ENCODE data around the gene CHRNB1. TPM values are rescaled to one million over a fixed set of nuclear protein-coding genes. Genes with fewer than 3 reads are reported as not detected.

Gene CHRNB1
- total and polyA plus RNA-seq, 2 of the 8 experiments (the other 6 are each of a cell fraction or from before 2014, with no cell fraction given) = 14.1 to 28.2 TPM

DNA sequence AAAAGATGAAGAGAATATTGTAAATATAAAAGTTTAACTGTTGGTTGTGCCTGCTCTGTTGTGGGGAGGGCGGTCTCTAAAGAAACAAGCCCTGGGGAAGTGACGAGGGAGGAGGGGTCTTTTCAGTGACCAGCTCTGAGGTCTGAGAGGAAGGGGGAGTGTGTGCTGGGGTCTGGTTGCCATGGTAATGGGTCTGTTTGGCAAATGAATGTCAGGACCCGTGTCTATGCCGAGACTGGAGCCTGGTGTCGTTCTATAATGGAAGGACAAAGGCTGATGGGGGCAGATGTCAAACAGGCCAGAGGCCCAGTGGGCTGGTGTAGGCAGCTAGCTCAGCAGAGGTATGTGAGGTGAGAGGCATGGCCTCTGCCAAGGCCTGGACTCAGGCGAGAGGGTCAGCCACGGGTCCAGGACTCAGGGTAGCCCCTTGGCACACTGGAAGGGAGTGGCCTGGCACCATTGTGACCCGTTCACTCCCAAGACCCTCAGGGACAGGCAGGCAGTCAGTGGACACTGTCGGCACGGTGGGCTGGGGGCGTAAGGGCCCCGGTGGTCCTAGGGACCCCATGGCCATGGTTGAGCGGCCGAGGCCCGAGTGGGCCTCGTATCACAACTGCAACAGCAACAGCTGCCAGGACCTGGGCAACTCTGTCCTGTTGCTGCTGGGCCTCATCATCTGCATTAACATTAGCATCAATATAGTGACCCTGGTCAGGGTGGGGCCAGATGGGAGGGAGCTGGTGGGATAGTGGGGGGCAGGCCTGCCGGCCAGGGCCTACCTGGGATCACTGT is 24.8 kb upstream of the CHRNB1 start, which contains the start of gene SPEM1 (continued):
- TF ChIP-seq, protein P1, sequence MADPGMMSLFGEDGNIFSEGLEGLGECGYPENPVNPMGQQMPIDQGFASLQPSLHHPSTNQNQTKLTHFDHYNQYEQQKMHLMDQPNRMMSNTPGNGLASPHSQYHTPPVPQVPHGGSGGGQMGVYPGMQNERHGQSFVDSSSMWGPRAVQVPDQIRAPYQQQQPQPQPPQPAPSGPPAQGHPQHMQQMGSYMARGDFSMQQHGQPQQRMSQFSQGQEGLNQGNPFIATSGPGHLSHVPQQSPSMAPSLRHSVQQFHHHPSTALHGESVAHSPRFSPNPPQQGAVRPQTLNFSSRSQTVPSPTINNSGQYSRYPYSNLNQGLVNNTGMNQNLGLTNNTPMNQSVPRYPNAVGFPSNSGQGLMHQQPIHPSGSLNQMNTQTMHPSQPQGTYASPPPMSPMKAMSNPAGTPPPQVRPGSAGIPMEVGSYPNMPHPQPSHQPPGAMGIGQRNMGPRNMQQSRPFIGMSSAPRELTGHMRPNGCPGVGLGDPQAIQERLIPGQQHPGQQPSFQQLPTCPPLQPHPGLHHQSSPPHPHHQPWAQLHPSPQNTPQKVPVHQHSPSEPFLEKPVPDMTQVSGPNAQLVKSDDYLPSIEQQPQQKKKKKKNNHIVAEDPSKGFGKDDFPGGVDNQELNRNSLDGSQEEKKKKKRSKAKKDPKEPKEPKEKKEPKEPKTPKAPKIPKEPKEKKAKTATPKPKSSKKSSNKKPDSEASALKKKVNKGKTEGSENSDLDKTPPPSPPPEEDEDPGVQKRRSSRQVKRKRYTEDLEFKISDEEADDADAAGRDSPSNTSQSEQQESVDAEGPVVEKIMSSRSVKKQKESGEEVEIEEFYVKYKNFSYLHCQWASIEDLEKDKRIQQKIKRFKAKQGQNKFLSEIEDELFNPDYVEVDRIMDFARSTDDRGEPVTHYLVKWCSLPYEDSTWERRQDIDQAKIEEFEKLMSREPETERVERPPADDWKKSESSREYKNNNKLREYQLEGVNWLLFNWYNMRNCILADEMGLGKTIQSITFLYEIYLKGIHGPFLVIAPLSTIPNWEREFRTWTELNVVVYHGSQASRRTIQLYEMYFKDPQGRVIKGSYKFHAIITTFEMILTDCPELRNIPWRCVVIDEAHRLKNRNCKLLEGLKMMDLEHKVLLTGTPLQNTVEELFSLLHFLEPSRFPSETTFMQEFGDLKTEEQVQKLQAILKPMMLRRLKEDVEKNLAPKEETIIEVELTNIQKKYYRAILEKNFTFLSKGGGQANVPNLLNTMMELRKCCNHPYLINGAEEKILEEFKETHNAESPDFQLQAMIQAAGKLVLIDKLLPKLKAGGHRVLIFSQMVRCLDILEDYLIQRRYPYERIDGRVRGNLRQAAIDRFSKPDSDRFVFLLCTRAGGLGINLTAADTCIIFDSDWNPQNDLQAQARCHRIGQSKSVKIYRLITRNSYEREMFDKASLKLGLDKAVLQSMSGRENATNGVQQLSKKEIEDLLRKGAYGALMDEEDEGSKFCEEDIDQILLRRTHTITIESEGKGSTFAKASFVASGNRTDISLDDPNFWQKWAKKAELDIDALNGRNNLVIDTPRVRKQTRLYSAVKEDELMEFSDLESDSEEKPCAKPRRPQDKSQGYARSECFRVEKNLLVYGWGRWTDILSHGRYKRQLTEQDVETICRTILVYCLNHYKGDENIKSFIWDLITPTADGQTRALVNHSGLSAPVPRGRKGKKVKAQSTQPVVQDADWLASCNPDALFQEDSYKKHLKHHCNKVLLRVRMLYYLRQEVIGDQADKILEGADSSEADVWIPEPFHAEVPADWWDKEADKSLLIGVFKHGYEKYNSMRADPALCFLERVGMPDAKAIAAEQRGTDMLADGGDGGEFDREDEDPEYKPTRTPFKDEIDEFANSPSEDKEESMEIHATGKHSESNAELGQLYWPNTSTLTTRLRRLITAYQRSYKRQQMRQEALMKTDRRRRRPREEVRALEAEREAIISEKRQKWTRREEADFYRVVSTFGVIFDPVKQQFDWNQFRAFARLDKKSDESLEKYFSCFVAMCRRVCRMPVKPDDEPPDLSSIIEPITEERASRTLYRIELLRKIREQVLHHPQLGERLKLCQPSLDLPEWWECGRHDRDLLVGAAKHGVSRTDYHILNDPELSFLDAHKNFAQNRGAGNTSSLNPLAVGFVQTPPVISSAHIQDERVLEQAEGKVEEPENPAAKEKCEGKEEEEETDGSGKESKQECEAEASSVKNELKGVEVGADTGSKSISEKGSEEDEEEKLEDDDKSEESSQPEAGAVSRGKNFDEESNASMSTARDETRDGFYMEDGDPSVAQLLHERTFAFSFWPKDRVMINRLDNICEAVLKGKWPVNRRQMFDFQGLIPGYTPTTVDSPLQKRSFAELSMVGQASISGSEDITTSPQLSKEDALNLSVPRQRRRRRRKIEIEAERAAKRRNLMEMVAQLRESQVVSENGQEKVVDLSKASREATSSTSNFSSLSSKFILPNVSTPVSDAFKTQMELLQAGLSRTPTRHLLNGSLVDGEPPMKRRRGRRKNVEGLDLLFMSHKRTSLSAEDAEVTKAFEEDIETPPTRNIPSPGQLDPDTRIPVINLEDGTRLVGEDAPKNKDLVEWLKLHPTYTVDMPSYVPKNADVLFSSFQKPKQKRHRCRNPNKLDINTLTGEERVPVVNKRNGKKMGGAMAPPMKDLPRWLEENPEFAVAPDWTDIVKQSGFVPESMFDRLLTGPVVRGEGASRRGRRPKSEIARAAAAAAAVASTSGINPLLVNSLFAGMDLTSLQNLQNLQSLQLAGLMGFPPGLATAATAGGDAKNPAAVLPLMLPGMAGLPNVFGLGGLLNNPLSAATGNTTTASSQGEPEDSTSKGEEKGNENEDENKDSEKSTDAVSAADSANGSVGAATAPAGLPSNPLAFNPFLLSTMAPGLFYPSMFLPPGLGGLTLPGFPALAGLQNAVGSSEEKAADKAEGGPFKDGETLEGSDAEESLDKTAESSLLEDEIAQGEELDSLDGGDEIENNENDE (IDR thresholded peaks at IDR 0.05; ENCODE audit: insufficient replicate concordance, low read length) = no peak
- TF ChIP-seq EZH2 (IDR thresholded peaks at IDR 0.05; ENCODE audit: low read depth, low read length, severe bottlenecking) = no peak
- no peak for TF ChIP-seq RNF2 (IDR thresholded peaks at IDR 0.05; ENCODE audit: borderline replicate concordance, low read depth, low read length, missing control alignments, poor library complexity, severe bottlenecking)
- no peak for TF ChIP-seq NANOG (IDR thresholded peaks at IDR 0.05; ENCODE audit: insufficient read depth, low read depth, low read length, poor library complexity, severe bottlenecking)
- no peak for TF ChIP-seq SRF (IDR thresholded peaks at IDR 0.05; ENCODE audit: low read depth, low read length)
- no peak for TF ChIP-seq SP4 (IDR thresholded peaks at IDR 0.05; ENCODE audit: low read length)
- TF ChIP-seq ZNF274 (IDR thresholded peaks at IDR 0.05; ENCODE audit: borderline replicate concordance, extremely low read depth, low read length) = no peak
- TF ChIP-seq KDM5A (IDR thresholded peaks at IDR 0.05; ENCODE audit: low read length) = no peak
- TF ChIP-seq BACH1 (IDR thresholded peaks at IDR 0.05; ENCODE audit: low read length) = no peak
